WI38 (cell line): ENCODE data around the gene KRT78.

Experiments
- H3K4me3 ChIP-seq: 2 replicates; pipeline ENCODE4 v1.5.1; 2011; ENCODE audit warnings: low read depth, mild to moderate bottlenecking, control low read depth, low read length
- CTCF ChIP-seq: IDR thresholded peaks from 2 replicates; pipeline ENCODE4 v1.5.1; 2012; ENCODE audit warnings: low read depth, mild to moderate bottlenecking, control low read depth, low read length

KRT78 gene

GRCh38 chr12:52874573-52875435 is 26.0 kb upstream of the KRT78 start:
- H3K4me3 ChIP-seq, result peak overlapping the region; percentile 45

DNA sequence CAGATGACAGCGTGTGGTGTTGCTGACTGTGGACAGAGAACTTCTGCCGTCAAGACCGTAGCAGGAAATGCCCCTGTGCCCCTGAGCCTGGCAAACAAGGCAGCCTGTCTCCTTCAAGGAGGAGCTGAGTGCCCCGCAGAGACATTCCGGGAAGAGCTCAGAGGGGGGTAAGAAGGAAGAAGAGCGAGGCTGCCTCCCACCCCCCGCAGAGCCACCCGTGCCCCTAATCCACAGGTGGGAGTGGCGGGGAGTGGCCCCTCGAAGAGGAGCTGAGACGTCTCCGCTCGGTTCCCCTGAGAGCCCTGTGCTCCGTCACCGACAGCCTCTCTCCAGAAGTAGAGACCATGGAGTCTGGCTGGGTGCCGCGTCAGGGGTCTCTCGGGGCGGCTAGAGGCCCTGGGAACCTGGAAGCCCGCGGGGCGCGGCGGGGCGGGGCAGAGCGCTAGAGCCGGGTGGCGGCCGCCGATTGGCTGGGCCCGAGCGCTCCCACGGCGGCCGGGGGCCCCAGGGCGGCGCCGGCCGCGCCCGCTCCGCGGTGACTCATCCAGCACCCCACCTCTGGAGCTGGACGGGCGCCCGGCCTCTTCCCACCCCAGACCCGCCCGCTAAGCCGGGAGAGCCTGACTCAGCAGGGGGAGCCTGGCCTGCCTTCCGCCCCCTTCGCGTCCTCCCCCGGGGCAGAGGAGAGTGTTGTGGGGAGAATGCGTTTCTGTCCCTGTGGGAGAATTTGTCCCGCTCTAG is 25.2 kb upstream of the KRT78 start:
- H3K4me3 ChIP-seq, result peak overlapping the region; percentile 54
- TF ChIP-seq CTCF, result no peak

More at GRCh38 chr12:52874573-52875435, 26.0 kb upstream of the KRT78 start:
- no peak for TF ChIP-seq CTCF

- no peak for TF ChIP-seq CTCF
- H3K4me3 ChIP-seq, result peak overlapping the region; percentile 54
Measured at GRCh38 chr12:52873513-52873831, 24.7 kb upstream of the KRT78 start.

- H3K4me3 ChIP-seq, result no peak overlapping the region
- TF ChIP-seq CTCF, result no peak
Measured at GRCh38 chr12:52872644-52873389, 24.0 kb upstream of the KRT78 start.

DNA sequence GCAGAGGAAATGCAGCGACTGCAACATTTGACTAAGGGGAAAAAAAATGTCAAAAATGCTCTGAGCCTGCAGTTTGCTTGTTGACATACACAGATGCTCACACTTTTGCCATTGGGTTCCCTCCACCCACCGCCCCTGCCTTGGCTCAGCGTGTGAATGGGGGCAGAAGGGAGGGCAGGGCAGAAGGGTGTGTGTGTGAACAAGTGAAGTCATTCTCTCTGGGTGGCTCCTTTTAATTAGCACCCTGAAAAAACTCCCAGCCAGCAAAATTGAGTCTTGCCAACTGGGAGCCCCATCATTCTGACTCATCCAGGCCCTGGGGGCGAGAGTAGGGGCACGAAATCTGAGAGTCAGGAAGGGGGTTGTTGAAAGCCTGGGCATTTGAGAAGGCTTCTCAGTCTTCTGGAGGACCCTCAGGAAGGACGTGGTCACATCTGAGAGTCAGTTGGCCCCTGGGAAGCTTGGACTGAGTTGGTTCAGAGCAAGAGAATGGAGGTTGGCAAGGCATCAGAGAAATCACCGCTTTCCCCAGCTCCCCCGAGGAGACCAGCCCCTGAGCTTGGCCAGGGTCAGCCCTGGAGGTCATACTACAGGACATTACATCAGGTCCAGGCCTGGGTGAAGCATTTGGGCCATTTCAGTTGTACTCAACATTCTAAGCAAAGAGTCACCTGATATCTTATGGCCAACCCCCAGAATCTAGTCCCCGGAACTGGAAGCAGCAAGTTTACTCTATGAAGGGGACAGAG is 22.7 kb upstream of the KRT78 start:
- no peak for TF ChIP-seq CTCF
- no peak overlapping the region for H3K4me3 ChIP-seq

- H3K4me3 ChIP-seq, result no peak overlapping the region
- TF ChIP-seq CTCF, result peak; percentile 57
Measured at GRCh38 chr12:52870361-52871290, 21.8 kb upstream of the KRT78 start.
